GM12878 (cell line): ENCODE results near the gene IGFLR1. TPM values are rescaled to one million over a fixed set of nuclear protein-coding genes. Genes with fewer than 3 reads are reported as not detected.

Experiments used
- ATAC-seq: fragments of 200-7000 bp; cut with Tn5 transposase; 3 replicates; pipeline ENCODE4 v1.9.1; 2020; ENCODE audit warnings: mild to moderate bottlenecking, moderate library complexity
- BruUV-seq: library from RNA; stranded (reverse); fragments of 400-500 nt; replicated peaks from 2 replicates; lab custom pipeline; 2021; lab: Mats Ljungman, UMichigan
- CTCF ChIA-PET: fragments of 300-600 bp; sonication (Branson Sonifier 250); formaldehyde crosslinking; extraction: SDS; loops from one replicate; lab custom pipeline; 2021; ENCODE audit warnings: inconsistent platforms; lab: Yijun Ruan, JAX
- POLR2A ChIA-PET: fragments of 350-600 bp; formaldehyde crosslinking; extraction: SDS; loops from one replicate; lab custom pipeline; 2021; ENCODE audit warnings: inconsistent platforms; lab: Charles Lee
- RAD21 ChIA-PET: fragments of 300-600 bp; sonication (Branson Sonifier 250); formaldehyde crosslinking; loops from one replicate; lab custom pipeline; 2023; ENCODE audit warnings: antibody characterized with exemption; ENCODE audit not compliant: unreplicated experiment; lab: Charles Lee
- SMC1A ChIA-PET: fragments of 300-600 bp; sonication (Branson Sonifier 250); formaldehyde crosslinking; loops from one replicate; lab custom pipeline; 2023; ENCODE audit not compliant: unreplicated experiment, uncharacterized antibody; lab: Charles Lee
- DNase-seq: peaks from one replicate; pipeline ENCODE4 v3.0.0-alpha.2; 2011; ENCODE audit warnings: low read depth, low spot score
- FAIRE-seq: peaks from 3 replicates; lab custom pipeline; 2011; peaks lifted over from hg19 to GRCh38; lab: Jason Lieb, UNC
- H2AFZ ChIP-seq: 2 replicates; pipeline ENCODE4 v1.6.0; 2011; ENCODE audit warnings: low read depth, low read length, control low read depth; ENCODE audit not compliant: control insufficient read depth
- H3K27ac ChIP-seq: 2 replicates; pipeline ENCODE4 v1.5.1; 2011; ENCODE audit warnings: control low read depth; ENCODE audit not compliant: control insufficient read depth, insufficient read depth
- H3K27me3 ChIP-seq, 2 experiments: replicated peaks in 1 of 2; 2 replicates each; pipeline versions ENCODE4 v1.6.0 to v1.6.1; 2011; ENCODE audit warnings: low read length in 1 of 2; ENCODE audit not compliant: control insufficient read depth in 2 of 2, insufficient read depth in 2 of 2
- H3K36me3 ChIP-seq, 2 experiments: 2 replicates each; pipeline ENCODE4 v1.5.1; 2011; ENCODE audit warnings: low read length in 1 of 2; ENCODE audit not compliant: control insufficient read depth in 2 of 2, insufficient read depth in 2 of 2
- H3K4me1 ChIP-seq: 2 replicates; pipeline ENCODE4 v1.6.1; 2011; ENCODE audit warnings: mild to moderate bottlenecking, low read length, moderate library complexity, mixed read lengths; ENCODE audit not compliant: control insufficient read depth, insufficient read depth
- H3K4me2 ChIP-seq: 2 replicates; pipeline ENCODE4 v1.6.0; 2011; ENCODE audit warnings: control low read depth; ENCODE audit not compliant: control insufficient read depth, insufficient read depth
- H3K4me3 ChIP-seq: fragments of 200-600 bp; sonication (generic); 2 replicates; pipeline ENCODE4 v1.5.1; 2016
- H3K79me2 ChIP-seq: 2 replicates; pipeline ENCODE4 v1.6.0; 2011; ENCODE audit warnings: low read length; ENCODE audit not compliant: control insufficient read depth, insufficient read depth
- H3K9ac ChIP-seq: 2 replicates; pipeline ENCODE4 v1.8.0; 2011; ENCODE audit warnings: low read length, control low read depth, mixed read lengths; ENCODE audit not compliant: control insufficient read depth, insufficient read depth
- H3K9me3 ChIP-seq: replicated peaks from 3 replicates; pipeline ENCODE4 v1.5.1; 2011; ENCODE audit warnings: mild to moderate bottlenecking, low read length; ENCODE audit not compliant: control insufficient read depth, insufficient read depth
- H4K20me1 ChIP-seq: 2 replicates; pipeline ENCODE4 v1.6.0; 2011; ENCODE audit not compliant: control insufficient read depth, insufficient read depth
- CBX5 ChIP-seq: sonication (generic); IDR thresholded peaks from 2 replicates; pipeline ENCODE4 v1.6.1; 2016; ENCODE audit warnings: low read depth, moderate library complexity, mild to moderate bottlenecking, inconsistent platforms
- CREB1 ChIP-seq: IDR thresholded peaks from 2 replicates; pipeline ENCODE4 v1.6.1; 2012; ENCODE audit warnings: low read depth, mild to moderate bottlenecking, inconsistent platforms
- ESRRA ChIP-seq: IDR thresholded peaks from 2 replicates; pipeline ENCODE4 v1.6.1; 2012; ENCODE audit warnings: mild to moderate bottlenecking, low read length, improper control_type of control experiment
- HDAC6 ChIP-seq: fragments of 200-600 bp; sonication (generic); IDR thresholded peaks from one replicate; pipeline ENCODE4 v1.8.0; 2017; ENCODE audit warnings: antibody characterized with exemption; ENCODE audit not compliant: unreplicated experiment
- IRF4 ChIP-seq: IDR thresholded peaks from 2 replicates; pipeline ENCODE4 v1.6.1; 2011; ENCODE audit warnings: low read depth, low read length
- IRF5 ChIP-seq: fragments of 450-650 bp; IDR thresholded peaks from 2 replicates; pipeline ENCODE4 v1.6.1; 2017; ENCODE audit warnings: borderline replicate concordance
- MYC ChIP-seq: IDR thresholded peaks from 2 replicates; pipeline ENCODE4 v1.6.1; 2011; ENCODE audit warnings: mild to moderate bottlenecking, low read length, moderate library complexity, inconsistent platforms; ENCODE audit not compliant: insufficient read depth, insufficient replicate concordance, insufficient read length, severe bottlenecking
- NFXL1 ChIP-seq: fragments of 450-650 bp; IDR thresholded peaks from 2 replicates; pipeline ENCODE4 v1.6.1; 2017; ENCODE audit warnings: antibody characterized with exemption, mild to moderate bottlenecking, borderline replicate concordance
- RCOR1 ChIP-seq: conservative IDR thresholded peaks from 2 replicates; pipeline ENCODE4 v1.6.1; 2012; ENCODE audit warnings: low read depth, low read length, improper control_type of control experiment
- RUNX3 ChIP-seq: IDR thresholded peaks from 2 replicates; pipeline ENCODE4 v1.6.1; 2012; ENCODE audit warnings: low read length, inconsistent platforms
- TAF1 ChIP-seq: IDR thresholded peaks from 2 replicates; pipeline ENCODE4 v1.6.1; 2011; ENCODE audit warnings: mild to moderate bottlenecking, low read depth, low read length, borderline replicate concordance
- ZBTB11 ChIP-seq: fragments of 450-650 bp; formaldehyde crosslinking; IDR thresholded peaks from 2 replicates; pipeline ENCODE4 v1.5.0; 2022; ENCODE audit warnings: mild to moderate bottlenecking, missing genetic modification characterization
- ZNF687 ChIP-seq: fragments of 450-650 bp; IDR thresholded peaks from 2 replicates; pipeline ENCODE4 v1.6.1; 2017; ENCODE audit warnings: mild to moderate bottlenecking, moderate library complexity
- WGBS: methylation state at CpG from one replicate; pipeline ENCODE4 v1.1.6; 2016; ENCODE audit warnings: low lambda C conversion rate; ENCODE audit not compliant: insufficient replicate concordance, insufficient coverage; ENCODE audit errors: missing lambda C conversion rate; 5-methylcytosine and 5-hydroxymethylcytosine counted together
- in situ Hi-C: fragments of 300-500 bp; cut with MboI; formaldehyde crosslinking; loops from 9 replicates; pipeline ENCODE4 v1.14.3; 2018; ENCODE audit warnings: mixed read lengths
- intact Hi-C: fragments of 100-400 bp; cut with micrococcal nuclease; formaldehyde crosslinking; loops from one replicate; pipeline ENCODE4 v1.14.2; 2022; ENCODE audit not compliant: unreplicated experiment
- polyA plus RNA-seq, 11 experiments: library from polyadenylated mRNA; depleted of rRNA in 4 of 11; unstranded in 6 of 11; stranded (reverse) in 5 of 11; fragments of >200 nt; fragmentation: Nextera tagmentation in 4 of 11; fragmentation: Illumina TruSeq in 1 of 11; extraction: Ambion mirVana in 4 of 11; extraction: Trizol in 1 of 11; gene quantifications; 1 replicate in 1 of 11; 2 replicates in 10 of 11; pipeline versions ENCODE4 v1.2.1 to v1.2.3, GENCODE V29; 2011 to 2016; ENCODE audit warnings: inconsistent platforms in 2 of 11, missing spikeins in 2 of 11, low read depth in 1 of 11
- total RNA-seq, 4 experiments: library from RNA; depleted of rRNA in 3 of 4; stranded (reverse); fragments of >200 nt in 3 of 4; fragmentation: Illumina TruSeq in 1 of 4; extraction: Trizol in 1 of 4; gene quantifications; 2 replicates each; pipeline versions ENCODE4 v1.2.1 to v1.2.3, GENCODE V29; 2013 to 2021
- TF ChIP-seq, protein P1 (sequence below): fragments of 450-650 bp; IDR thresholded peaks from 2 replicates; pipeline ENCODE4 v1.6.1; 2016; ENCODE audit warnings: mild to moderate bottlenecking

Gene IGFLR1
- total and polyA plus RNA-seq, 10 of the 15 experiments (the other 5 are each of a cell fraction or from before 2014, with no cell fraction given), result 2.5 to 39.9 (median 24.8) TPM

GRCh38 chr19:35708391-35708790 is 33.9 kb downstream of the IGFLR1 start:
- TF ChIP-seq ZNF687 (no peak), CBX5 (no peak), ESRRA (no peak), IRF4 (no peak), CREB1 (no peak), RUNX3 (no peak), MYC (no peak), IRF5 (no peak), NFXL1 (no peak), RCOR1 (no peak), ZBTB11 (no peak), HDAC6 (no peak), TAF1 (no peak)
- TF ChIP-seq, protein P1, sequence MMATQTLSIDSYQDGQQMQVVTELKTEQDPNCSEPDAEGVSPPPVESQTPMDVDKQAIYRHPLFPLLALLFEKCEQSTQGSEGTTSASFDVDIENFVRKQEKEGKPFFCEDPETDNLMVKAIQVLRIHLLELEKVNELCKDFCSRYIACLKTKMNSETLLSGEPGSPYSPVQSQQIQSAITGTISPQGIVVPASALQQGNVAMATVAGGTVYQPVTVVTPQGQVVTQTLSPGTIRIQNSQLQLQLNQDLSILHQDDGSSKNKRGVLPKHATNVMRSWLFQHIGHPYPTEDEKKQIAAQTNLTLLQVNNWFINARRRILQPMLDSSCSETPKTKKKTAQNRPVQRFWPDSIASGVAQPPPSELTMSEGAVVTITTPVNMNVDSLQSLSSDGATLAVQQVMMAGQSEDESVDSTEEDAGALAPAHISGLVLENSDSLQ, result no peak
- POLR2A ChIA-PET, result interaction anchor here (0.6 to 12.1 kb wide), 4 partner anchors 9 to 192 kb away, joined by 4 to 516 read pairs (median 5); partner anchors contain the start of genes PSENEN, U2AF1L4 and ZBTB32
- no peak overlapping the region for H3K4me3 ChIP-seq
- H3K36me3 ChIP-seq, result no peaks in the 10 kb centered on the region
- H3K27ac ChIP-seq, result no peak overlapping the region
- intact Hi-C loops, result no loop called here
- H3K4me1 ChIP-seq, result peaks cover 28% of the 10 kb centered on the region
- no peaks in the 10 kb centered on the region for H4K20me1 ChIP-seq
- ATAC-seq, result no peak
- in situ Hi-C loops, result no loop called here
- H3K79me2 ChIP-seq, result peaks cover 12% of the 10 kb centered on the region
- DNase-seq, result no peak
- CTCF ChIA-PET, result interaction anchor here (0.8 to 1.5 kb wide), 2 partner anchors 9 to 11 kb away, joined by 3 to 4 read pairs; no protein-coding TSS in a partner anchor
- SMC1A ChIA-PET, result interaction anchor here (1.0 to 2.5 kb wide), 3 partner anchors 8 to 13 kb away, joined by 3 to 13 read pairs (median 4); no protein-coding TSS in a partner anchor
- no peak overlapping the region for H2AFZ ChIP-seq
- RAD21 ChIA-PET, result interaction anchor here (1.4 kb wide), 1 partner anchor 11 kb away, joined by 5 read pairs; no protein-coding TSS in a partner anchor
- H3K27me3 ChIP-seq, result no peaks in the 10 kb centered on the region
- 100% methylated on average over 1 of the region's 1 CpG for WGBS
- no peak overlapping the region for H3K9ac ChIP-seq
- no TSS peak for BruUV-seq
- FAIRE-seq, result no peak
- H3K4me2 ChIP-seq, result no peak overlapping the region
- no peaks in the 10 kb centered on the region for H3K9me3 ChIP-seq
